Tibial nerve (tissue), 4 donors: ENCODE data around the gene MYRIP. TPM values are rescaled to one million over a fixed set of nuclear protein-coding genes. Genes with fewer than 3 reads are reported as not detected.

Experiments
- DNase-seq, 2 donors: peaks; one replicate each; pipeline ENCODE4 v3.0.0-alpha.2; 2019; ENCODE audit warnings: low spot score in 2 of 2
- H3K27ac ChIP-seq, 4 donors: fragments of 200-600 bp; sonication (generic) in 3 of 4; one replicate each; pipeline ENCODE4 v1.5.1; 2017 to 2019; ENCODE audit warnings: mild to moderate bottlenecking in 1 of 4
- H3K27me3 ChIP-seq, 2 donors: fragments of 200-600 bp; sonication (generic) in 1 of 2; one replicate each; pipeline versions ENCODE4 v1.5.1 to v1.6.0; 2017 to 2019
- H3K36me3 ChIP-seq, 3 donors: fragments of 200-600 bp; sonication (generic); one replicate each; pipeline ENCODE4 v1.5.1; 2018 to 2019
- H3K4me1 ChIP-seq, 4 donors: fragments of 200-600 bp; sonication (generic) in 3 of 4; one replicate each; pipeline ENCODE4 v1.5.1; 2017 to 2019
- H3K4me3 ChIP-seq, 4 donors: fragments of 200-600 bp; sonication (generic) in 3 of 4; one replicate each; pipeline ENCODE4 v1.5.1; 2017 to 2019; ENCODE audit warnings: mild to moderate bottlenecking in 1 of 4, moderate library complexity in 1 of 4
- H3K9me3 ChIP-seq, 4 donors: fragments of 200-600 bp; sonication (generic) in 3 of 4; one replicate each; pipeline ENCODE4 v1.5.1; 2017 to 2019
- CTCF ChIP-seq, 5 experiments: fragments of 200-600 bp in 3 of 5; fragments of 450-650 bp in 2 of 5; sonication (generic) in 3 of 5; IDR thresholded peaks; one replicate each; pipeline ENCODE4 v1.5.1; 2016 to 2019; ENCODE audit warnings: antibody characterized with exemption in 5 of 5, mild to moderate bottlenecking in 3 of 5, moderate library complexity in 2 of 5
- EP300 ChIP-seq, 2 donors: sonication (generic); formaldehyde crosslinking; IDR thresholded peaks; one replicate each; pipeline ENCODE4 v1.6.1; 2017; ENCODE audit warnings: antibody characterized with exemption in 2 of 2, mild to moderate bottlenecking in 1 of 2
- POLR2A ChIP-seq, 2 donors: fragments of 450-650 bp; IDR thresholded peaks; one replicate each; pipeline ENCODE4 v1.6.1; 2017; ENCODE audit warnings: antibody characterized with exemption in 2 of 2, mild to moderate bottlenecking in 2 of 2, moderate library complexity in 2 of 2
- WGBS, 2 donors: methylation state at CpG; one replicate each; pipeline ENCODE4 v1.1.5; 2018; 5-methylcytosine and 5-hydroxymethylcytosine counted together
- total RNA-seq, 4 donors: library from RNA; depleted of rRNA; stranded (reverse); fragments of >200 nt; gene quantifications; one replicate each; pipeline ENCODE4 v1.1.0, GENCODE V29; 2016

Gene MYRIP
- total RNA-seq, 4 donors from 2014 or later, result 2.9 to 12.0 (median 9.9) TPM

- DNase-seq, result no peak
- H3K4me1 ChIP-seq, result peaks cover 0 to 5% (median 0%) of the 10 kb centered on the region in 4 donors
- H3K9me3 ChIP-seq, result no peaks in the 10 kb centered on the region
- H3K27me3 ChIP-seq, result no peaks in the 10 kb centered on the region
- H3K36me3 ChIP-seq, result no peaks in the 10 kb centered on the region
- no peak overlapping the region for H3K4me3 ChIP-seq
- WGBS, 2 donors, result 19 to 28% methylated on average over 1 of the region's 1 CpG
- TF ChIP-seq EP300 (IDR thresholded peaks at IDR 0.05) (no peak), POLR2A (IDR thresholded peaks at IDR 0.05) (no peak), CTCF (IDR thresholded peaks at IDR 0.05) (no peak)
- H3K27ac ChIP-seq, result no peak overlapping the region
These were observed 125.9 kb downstream of the MYRIP start for GRCh38 chr3:39935261-39935660.

- WGBS, 2 donors, result 83 to 89% methylated on average over 1 of the region's 1 CpG
- TF ChIP-seq POLR2A (IDR thresholded peaks at IDR 0.05) (no peak), EP300 (IDR thresholded peaks at IDR 0.05) (no peak), CTCF (IDR thresholded peaks at IDR 0.05) (no peak)
These were observed 127.4 kb downstream of the MYRIP start for GRCh38 chr3:39936848-39937247.

GRCh38 chr3:39937315-39937714, 127.9 kb downstream of the MYRIP start:
- Histone ChIP-seq H3K9me3 (no peaks in the 10 kb centered on the region), H3K4me3 (no peak overlapping the region), H3K27ac (no peak overlapping the region), H3K4me1 (peaks cover 0 to 5% (median 0%) of the 10 kb centered on the region in 4 donors), H3K36me3 (no peaks in the 10 kb centered on the region), H3K27me3 (no peaks in the 10 kb centered on the region)
- TF ChIP-seq CTCF (IDR thresholded peaks at IDR 0.05), result no peak
- TF ChIP-seq POLR2A (IDR thresholded peaks at IDR 0.05), result no peak
- no peak for TF ChIP-seq EP300 (IDR thresholded peaks at IDR 0.05)
- DNase-seq, result no peak

More at GRCh38 chr3:39936848-39937247, 127.4 kb downstream of the MYRIP start:
- DNase-seq, result no peak
- no peaks in the 10 kb centered on the region for H3K27me3 ChIP-seq
- no peak overlapping the region for H3K4me3 ChIP-seq
- H3K36me3 ChIP-seq, result no peaks in the 10 kb centered on the region
- no peaks in the 10 kb centered on the region for H3K9me3 ChIP-seq
- no peak overlapping the region for H3K27ac ChIP-seq
- peaks cover 0 to 5% (median 0%) of the 10 kb centered on the region in 4 donors for H3K4me1 ChIP-seq

GRCh38 chr3:39937874-39938273, 128.5 kb downstream of the MYRIP start:
- no peak for DNase-seq
- TF ChIP-seq EP300 (IDR thresholded peaks at IDR 0.05), result no peak
- no peak for TF ChIP-seq CTCF (IDR thresholded peaks at IDR 0.05)
- no peak for TF ChIP-seq POLR2A (IDR thresholded peaks at IDR 0.05)
- WGBS, 2 donors, result 83 to 91% methylated on average over 1 of the region's 1 CpG
- H3K9me3 ChIP-seq, result no peaks in the 10 kb centered on the region
- no peak overlapping the region for H3K27ac ChIP-seq
- peaks cover 0 to 5% (median 0%) of the 10 kb centered on the region in 4 donors for H3K4me1 ChIP-seq
- no peaks in the 10 kb centered on the region for H3K36me3 ChIP-seq
- H3K27me3 ChIP-seq, result no peaks in the 10 kb centered on the region
- H3K4me3 ChIP-seq, result no peak overlapping the region

- no peaks in the 10 kb centered on the region for H3K36me3 ChIP-seq
- no peak overlapping the region for H3K27ac ChIP-seq
- no peak overlapping the region for H3K4me3 ChIP-seq
- DNase-seq, result no peak
- peaks cover 0 to 5% (median 0%) of the 10 kb centered on the region in 4 donors for H3K4me1 ChIP-seq
- no peaks in the 10 kb centered on the region for H3K9me3 ChIP-seq
- H3K27me3 ChIP-seq, result no peaks in the 10 kb centered on the region
- 39 to 72% methylated on average over 5 of the region's 5 CpGs for WGBS, 2 donors
- no peak for TF ChIP-seq EP300 (IDR thresholded peaks at IDR 0.05)
- no peak for TF ChIP-seq POLR2A (IDR thresholded peaks at IDR 0.05)
- no peak for TF ChIP-seq CTCF (IDR thresholded peaks at IDR 0.05)
These were observed 132.5 kb downstream of the MYRIP start for GRCh38 chr3:39941931-39942330.
